ENCODE data around the gene WDR45B. TPM values are rescaled to one million over a fixed set of nuclear protein-coding genes. Genes with fewer than 3 reads are reported as not detected.

WDR45B gene
- total and polyA plus RNA-seq, 8 donors = 28.3 to 63.2 (median 46.9) TPM

GRCh38 chr17:82666931-82667667, 18.9 kb upstream of the WDR45B start:
- Histone ChIP-seq H3K36me3 (no peaks in the 10 kb centered on the region), H3K4me1 (no peaks in the 10 kb centered on the region), H3K4me3 (no peak overlapping the region), H3K27me3 (no peaks in the 10 kb centered on the region), H3K27ac (no peak overlapping the region), H3K9me3 (no peaks in the 10 kb centered on the region)
- DNase-seq (peak in 2 of 6 donors; percentile 44 to 54), FAIRE-seq (no peak), ATAC-seq (no peak)
- 89 to 93% methylated on average over 28 of the region's 28 CpGs for WGBS, 2 donors
- intact Hi-C loops (cut with DNase I) = loop anchor here in 1 of 3 donors (5.0 kb wide), 1 partner anchor 100 kb away; no protein-coding TSS in a partner anchor
- TF ChIP-seq CTCF (IDR thresholded peaks at IDR 0.05) = no peak

- Histone ChIP-seq H3K9me3 (no peaks in the 10 kb centered on the region), H3K4me1 (no peaks in the 10 kb centered on the region), H3K36me3 (no peaks in the 10 kb centered on the region), H3K27ac (no peak overlapping the region), H3K27me3 (no peaks in the 10 kb centered on the region), H3K4me3 (no peak overlapping the region)
- peak in 2 of 6 donors; percentile 41 to 51 for DNase-seq
- intact Hi-C loops (cut with DNase I) = loop anchor here in 1 of 3 donors (5.0 kb wide), 1 partner anchor 101 kb away; no protein-coding TSS in a partner anchor
- FAIRE-seq = no peak
- WGBS, 2 donors = 85 to 90% methylated on average over 6 of the region's 6 CpGs
- ATAC-seq = no peak
- TF ChIP-seq CTCF (IDR thresholded peaks at IDR 0.05) = no peak
Measured at GRCh38 chr17:82665891-82666290, 17.6 kb upstream of the WDR45B start.

- intact Hi-C loops (cut with DNase I) = loop anchor here in 1 of 3 donors (5.0 kb wide), 1 partner anchor 102 kb away; no protein-coding TSS in a partner anchor
- DNase-seq (no peak), FAIRE-seq (no peak), ATAC-seq (no peak)
- H3K9me3 ChIP-seq = no peaks in the 10 kb centered on the region
- H3K36me3 ChIP-seq = no peaks in the 10 kb centered on the region
- no peak overlapping the region for H3K4me3 ChIP-seq
- TF ChIP-seq CTCF (IDR thresholded peaks at IDR 0.05) = no peak
- H3K4me1 ChIP-seq = no peaks in the 10 kb centered on the region
- 87 to 89% methylated on average over 11 of the region's 11 CpGs for WGBS, 2 donors
- no peaks in the 10 kb centered on the region for H3K27me3 ChIP-seq
- H3K27ac ChIP-seq = no peak overlapping the region
Measured at GRCh38 chr17:82665217-82665616, 17.0 kb upstream of the WDR45B start.

- DNase-seq (peak in 1 of 6 donors; percentile 55), FAIRE-seq (no peak), ATAC-seq (no peak)
- H3K36me3 ChIP-seq = no peaks in the 10 kb centered on the region
- H3K4me3 ChIP-seq = no peak overlapping the region
- intact Hi-C loops (cut with DNase I) = loop anchor here in 1 of 3 donors (5.0 kb wide), 1 partner anchor 103 kb away; no protein-coding TSS in a partner anchor
- TF ChIP-seq CTCF (IDR thresholded peaks at IDR 0.05) = no peak
- H3K27ac ChIP-seq = no peak overlapping the region
- no peaks in the 10 kb centered on the region for H3K27me3 ChIP-seq
- H3K4me1 ChIP-seq = no peaks in the 10 kb centered on the region
- 88 to 93% methylated on average over 22 of the region's 22 CpGs for WGBS, 2 donors
- no peaks in the 10 kb centered on the region for H3K9me3 ChIP-seq
Measured at GRCh38 chr17:82664701-82665182, 16.5 kb upstream of the WDR45B start.

GRCh38 chr17:82664276-82664575, 16.0 kb upstream of the WDR45B start:
- H3K9me3 ChIP-seq = no peaks in the 10 kb centered on the region
- intact Hi-C loops (cut with DNase I) = no loop called here
- peak in 1 of 6 donors; percentile 62 for DNase-seq
- H3K27ac ChIP-seq = no peak overlapping the region
- FAIRE-seq = no peak
- no peak overlapping the region for H3K4me3 ChIP-seq
- H3K4me1 ChIP-seq = no peaks in the 10 kb centered on the region
- WGBS, 2 donors = 90 to 100% methylated on average over 10 to 17 of the region's 17 CpGs
- no peak for ATAC-seq
- no peaks in the 10 kb centered on the region for H3K27me3 ChIP-seq
- no peak for TF ChIP-seq CTCF (IDR thresholded peaks at IDR 0.05)
- H3K36me3 ChIP-seq = no peaks in the 10 kb centered on the region
